T-helper 2 cell treated with Interferon-gamma antibody and Interleukin-4, amounts not matched to agents 5 μg/mL and 100 μg/mL, for 36 hours (primary cell): ENCODE results near the gene LAMP1.

Experiments used
- DNase-seq: peaks from one replicate; pipeline ENCODE4 v3.0.0; 2021; ENCODE audit warnings: low spot score
- H3K27ac Mint-ChIP-seq: one replicate; pipeline ENCODE4 v1.8.0; 2021; ENCODE audit warnings: mild to moderate bottlenecking, mixed read lengths
- H3K27me3 Mint-ChIP-seq: one replicate; pipeline ENCODE4 v1.8.0; 2021; ENCODE audit warnings: low read depth, mixed read lengths
- H3K36me3 Mint-ChIP-seq: one replicate; pipeline ENCODE4 v1.8.0; 2021; ENCODE audit warnings: low read depth, mixed read lengths
- H3K4me1 Mint-ChIP-seq: one replicate; pipeline ENCODE4 v1.8.0; 2021; ENCODE audit warnings: low read depth, mixed read lengths
- H3K4me3 Mint-ChIP-seq: one replicate; pipeline ENCODE4 v1.8.0; 2022; ENCODE audit warnings: mild to moderate bottlenecking, moderate library complexity, mixed read lengths
- H3K9me3 Mint-ChIP-seq: one replicate; pipeline ENCODE4 v1.8.0; 2021; ENCODE audit warnings: mixed read lengths

LAMP1 gene

GRCh38 chr13:113280126-113280525 is 16.9 kb upstream of the LAMP1 start:
- no peak overlapping the region for H3K27ac Mint-ChIP-seq
- H3K4me3 Mint-ChIP-seq = no peak overlapping the region
- no peaks in the 10 kb centered on the region for H3K36me3 Mint-ChIP-seq
- H3K27me3 Mint-ChIP-seq = peaks cover 4% of the 10 kb centered on the region
- no peak for DNase-seq
- peaks cover 8% of the 10 kb centered on the region for H3K9me3 Mint-ChIP-seq
- no peaks in the 10 kb centered on the region for H3K4me1 Mint-ChIP-seq

GRCh38 chr13:113283904-113284303 is 13.1 kb upstream of the LAMP1 start:
- H3K4me1 Mint-ChIP-seq = no peaks in the 10 kb centered on the region
- H3K27ac Mint-ChIP-seq = no peak overlapping the region
- DNase-seq = no peak
- H3K9me3 Mint-ChIP-seq = peaks cover 2% of the 10 kb centered on the region
- H3K27me3 Mint-ChIP-seq = peaks cover 4% of the 10 kb centered on the region
- no peak overlapping the region for H3K4me3 Mint-ChIP-seq
- H3K36me3 Mint-ChIP-seq = no peaks in the 10 kb centered on the region

- H3K27me3 Mint-ChIP-seq = peaks cover 33% of the 10 kb centered on the region
- no peaks in the 10 kb centered on the region for H3K9me3 Mint-ChIP-seq
- no peaks in the 10 kb centered on the region for H3K36me3 Mint-ChIP-seq
- H3K4me1 Mint-ChIP-seq = peaks cover 10% of the 10 kb centered on the region
- no peak overlapping the region for H3K4me3 Mint-ChIP-seq
- DNase-seq = no peak
- H3K27ac Mint-ChIP-seq = no peak overlapping the region
Measured at GRCh38 chr13:113288880-113289279, 8.2 kb upstream of the LAMP1 start.

GRCh38 chr13:113291129-113291528 is 5.9 kb upstream of the LAMP1 start:
- Mint-ChIP-seq H3K27me3 (peaks cover 46% of the 10 kb centered on the region), H3K4me3 (no peak overlapping the region), H3K27ac (no peak overlapping the region), H3K36me3 (no peaks in the 10 kb centered on the region), H3K9me3 (no peaks in the 10 kb centered on the region), H3K4me1 (peaks cover 15% of the 10 kb centered on the region)
- no peak for DNase-seq

- Mint-ChIP-seq H3K4me3 (peak overlapping the region; percentile 66), H3K36me3 (peaks cover 2% of the 10 kb centered on the region), H3K27ac (peak overlapping the region; percentile 56), H3K4me1 (peaks cover 20% of the 10 kb centered on the region), H3K27me3 (peaks cover 51% of the 10 kb centered on the region), H3K9me3 (peaks cover 5% of the 10 kb centered on the region)
- DNase-seq = peak; percentile 42
Measured at GRCh38 chr13:113292021-113292862, 4.8 kb upstream of the LAMP1 start.

GRCh38 chr13:113293686-113294085 is 3.4 kb upstream of the LAMP1 start:
- Mint-ChIP-seq H3K27ac (no peak overlapping the region), H3K4me1 (peaks cover 32% of the 10 kb centered on the region), H3K27me3 (peaks cover 53% of the 10 kb centered on the region), H3K9me3 (peaks cover 5% of the 10 kb centered on the region), H3K36me3 (peaks cover 5% of the 10 kb centered on the region), H3K4me3 (no peak overlapping the region)
- DNase-seq = no peak

GRCh38 chr13:113295776-113296175 is 1.3 kb upstream of the LAMP1 start:
- H3K4me1 Mint-ChIP-seq = peaks cover 35% of the 10 kb centered on the region
- peak overlapping the region; percentile 98 for H3K4me3 Mint-ChIP-seq
- DNase-seq = no peak
- H3K36me3 Mint-ChIP-seq = peaks cover 6% of the 10 kb centered on the region
- peaks cover 43% of the 10 kb centered on the region for H3K27me3 Mint-ChIP-seq
- peak overlapping the region; percentile 67 for H3K27ac Mint-ChIP-seq
- peaks cover 5% of the 10 kb centered on the region for H3K9me3 Mint-ChIP-seq

- H3K27me3 Mint-ChIP-seq = peaks cover 25% of the 10 kb centered on the region
- H3K4me1 Mint-ChIP-seq = peaks cover 28% of the 10 kb centered on the region
- peak overlapping the region; percentile 97 for H3K27ac Mint-ChIP-seq
- peaks cover 5% of the 10 kb centered on the region for H3K9me3 Mint-ChIP-seq
- DNase-seq = peak; percentile 48
- peak overlapping the region; percentile 96 for H3K4me3 Mint-ChIP-seq
- peaks cover 6% of the 10 kb centered on the region for H3K36me3 Mint-ChIP-seq
Measured at GRCh38 chr13:113297370-113298042, 467 bp downstream of the LAMP1 start.

- Mint-ChIP-seq H3K27ac (peak overlapping the region; percentile 97), H3K4me1 (peaks cover 26% of the 10 kb centered on the region), H3K27me3 (peaks cover 23% of the 10 kb centered on the region), H3K9me3 (peaks cover 5% of the 10 kb centered on the region), H3K4me3 (peak overlapping the region; percentile 96), H3K36me3 (peaks cover 6% of the 10 kb centered on the region)
- DNase-seq = no peak
Measured at GRCh38 chr13:113298043-113298945, 1.3 kb downstream of the LAMP1 start.

- no peak for DNase-seq
- Mint-ChIP-seq H3K9me3 (peaks cover 5% of the 10 kb centered on the region), H3K4me1 (peaks cover 27% of the 10 kb centered on the region), H3K27me3 (peaks cover 12% of the 10 kb centered on the region), H3K27ac (no peak overlapping the region), H3K4me3 (no peak overlapping the region), H3K36me3 (peaks cover 6% of the 10 kb centered on the region)
Measured at GRCh38 chr13:113299951-113300350, 2.9 kb downstream of the LAMP1 start.

- H3K27ac Mint-ChIP-seq = no peak overlapping the region
- no peaks in the 10 kb centered on the region for H3K9me3 Mint-ChIP-seq
- peaks cover 7% of the 10 kb centered on the region for H3K36me3 Mint-ChIP-seq
- H3K4me1 Mint-ChIP-seq = peaks cover 13% of the 10 kb centered on the region
- DNase-seq = no peak
- H3K27me3 Mint-ChIP-seq = no peaks in the 10 kb centered on the region
- no peak overlapping the region for H3K4me3 Mint-ChIP-seq
Measured at GRCh38 chr13:113302986-113303385, 5.9 kb downstream of the LAMP1 start.

GRCh38 chr13:113304121-113304520 is 7.1 kb downstream of the LAMP1 start:
- H3K36me3 Mint-ChIP-seq = peaks cover 2% of the 10 kb centered on the region
- no peak overlapping the region for H3K27ac Mint-ChIP-seq
- H3K9me3 Mint-ChIP-seq = no peaks in the 10 kb centered on the region
- DNase-seq = no peak
- no peak overlapping the region for H3K4me3 Mint-ChIP-seq
- peaks cover 5% of the 10 kb centered on the region for H3K4me1 Mint-ChIP-seq
- H3K27me3 Mint-ChIP-seq = no peaks in the 10 kb centered on the region

GRCh38 chr13:113305208-113305607 is 8.2 kb downstream of the LAMP1 start:
- no peak for DNase-seq
- Mint-ChIP-seq H3K27me3 (no peaks in the 10 kb centered on the region), H3K9me3 (no peaks in the 10 kb centered on the region), H3K4me1 (peaks cover 5% of the 10 kb centered on the region), H3K36me3 (peaks cover 6% of the 10 kb centered on the region), H3K27ac (no peak overlapping the region), H3K4me3 (no peak overlapping the region)
